GM18909 (cell line): ENCODE measurements around the gene OR51B5.
"Not testable (repeated sequence)": the region's sequence is repeated elsewhere in the genome, so short reads cannot be mapped to it uniquely, and the experiment has no call there.

ENCODE experiments used
- ATAC-seq: cut with Tn5 transposase; IDR thresholded peaks from one replicate; pipeline ENCODE4 v1.9.1; 2021; ENCODE audit warnings: mild to moderate bottlenecking; ENCODE audit not compliant: unreplicated experiment, poor library complexity

Gene OR51B5

GRCh38 chr11:5337253-5337652 lies 6.1 kb downstream of the OR51B5 start:
- not testable (repeated sequence) for ATAC-seq

DNA sequence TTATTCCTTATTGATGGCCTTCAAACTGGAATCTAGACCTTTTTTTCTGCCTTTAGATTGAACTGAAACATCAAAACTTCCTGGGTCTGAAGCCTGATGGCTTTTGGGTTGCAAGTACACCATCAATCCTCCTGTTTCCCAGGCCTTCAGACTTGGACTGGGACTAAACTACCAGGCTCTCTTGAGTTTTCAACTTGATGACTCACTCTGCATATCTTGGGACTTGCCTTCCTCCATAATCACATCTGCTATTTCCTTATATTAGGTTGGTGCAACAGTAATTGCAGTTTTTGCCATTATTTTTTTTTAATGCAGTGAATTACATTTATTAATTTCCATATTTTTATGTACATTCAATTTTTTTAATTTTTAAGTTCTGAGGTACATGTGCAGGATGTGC lies 7.0 kb downstream of the OR51B5 start:
- ATAC-seq = no peak

GRCh38 chr11:5335170-5335569 lies 8.2 kb downstream of the OR51B5 start:
- no peak for ATAC-seq

GRCh38 chr11:5324197-5324596 lies 19.1 kb downstream of the OR51B5 start, which contains the start of gene OR51B2:
TSS of gene OR51B2 (minus strand) at chr11:5324297. CDS start at chr11:5324297, 0 bp downstream.
- ATAC-seq = no peak

DNA sequence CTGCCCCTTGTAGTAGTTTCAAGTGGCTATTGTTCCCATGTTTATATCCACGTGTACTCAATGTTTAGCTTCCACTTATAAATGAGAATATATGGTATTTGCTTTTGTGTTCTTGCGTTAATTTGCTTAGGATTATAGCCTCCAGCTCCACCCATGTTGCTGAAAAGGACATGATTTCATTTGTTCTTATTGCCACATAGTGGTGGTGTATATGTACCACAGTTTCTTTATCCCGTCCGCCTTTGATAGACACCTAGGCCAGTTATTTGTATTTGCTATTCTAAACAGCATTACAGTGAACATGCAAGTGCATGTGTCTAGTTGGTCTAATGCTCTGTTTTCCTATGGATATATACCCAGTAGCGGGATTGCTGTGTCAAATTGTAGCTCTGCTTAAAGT lies 26.0 kb downstream of the OR51B5 start:
- no peak for ATAC-seq

DNA sequence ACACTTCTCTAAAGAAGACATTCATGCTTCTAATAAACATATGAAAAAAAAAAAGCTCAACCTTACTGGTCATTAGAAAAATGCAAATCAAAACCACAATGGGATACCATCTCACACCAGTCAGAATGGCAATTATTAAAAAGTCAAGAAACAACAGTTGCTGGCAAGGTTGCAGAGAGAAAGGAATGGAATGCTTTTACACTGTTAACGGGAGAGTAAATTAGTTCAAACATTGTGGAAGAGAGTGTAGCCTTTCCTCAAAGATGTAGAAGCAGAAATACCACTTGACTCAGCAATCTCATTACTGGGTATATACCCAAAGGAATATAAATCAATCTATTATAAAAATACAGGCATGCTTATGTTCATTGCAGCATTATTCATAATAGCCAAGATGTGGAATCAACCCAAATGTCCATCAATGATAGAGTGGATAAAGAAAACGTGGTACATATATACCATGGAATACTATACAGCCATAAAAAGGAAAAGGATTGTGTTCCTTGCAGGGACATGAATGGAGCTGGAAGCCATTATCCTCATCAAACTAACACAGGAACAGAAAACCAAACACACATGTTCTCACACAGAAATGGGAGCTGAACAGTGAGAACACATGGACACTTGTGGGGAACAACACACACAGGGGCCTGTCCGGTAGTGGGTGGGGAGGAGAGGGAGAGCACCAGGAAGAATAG lies 29.8 kb downstream of the OR51B5 start:
- ATAC-seq = not testable (repeated sequence)

DNA sequence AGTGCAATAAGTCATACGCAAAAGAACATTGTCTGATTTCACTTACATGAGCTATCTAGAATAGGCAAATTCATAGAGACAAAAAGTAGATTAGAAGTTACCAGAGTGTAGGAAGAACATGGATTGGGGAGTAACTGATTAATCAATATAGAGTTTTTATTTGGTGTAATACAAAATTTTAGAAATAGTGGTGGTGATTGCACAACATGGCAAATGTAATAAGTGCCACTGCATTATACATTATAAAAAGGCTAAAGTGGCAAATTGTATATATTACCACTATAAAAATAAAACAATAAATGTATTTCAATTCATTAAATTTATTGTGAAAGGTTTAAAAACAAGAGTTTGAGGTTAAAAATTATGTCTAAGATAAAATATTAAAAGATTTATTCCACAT lies 32.9 kb downstream of the OR51B5 start:
- ATAC-seq = no peak

GRCh38 chr11:5307256-5308019 lies 35.9 kb downstream of the OR51B5 start:
- ATAC-seq = no peak

- ATAC-seq = no peak
Observed at GRCh38 chr11:5304046-5304445, 39.3 kb downstream of the OR51B5 start.

GRCh38 chr11:5303626-5304025 lies 39.7 kb downstream of the OR51B5 start:
- ATAC-seq = no peak

- ATAC-seq = no peak
Observed at GRCh38 chr11:5301846-5302245, 41.5 kb downstream of the OR51B5 start, which contains the start of gene OR51B4. TSS of gene OR51B4 (minus strand) at chr11:5301946. CDS start at chr11:5301946, 0 bp downstream.

DNA sequence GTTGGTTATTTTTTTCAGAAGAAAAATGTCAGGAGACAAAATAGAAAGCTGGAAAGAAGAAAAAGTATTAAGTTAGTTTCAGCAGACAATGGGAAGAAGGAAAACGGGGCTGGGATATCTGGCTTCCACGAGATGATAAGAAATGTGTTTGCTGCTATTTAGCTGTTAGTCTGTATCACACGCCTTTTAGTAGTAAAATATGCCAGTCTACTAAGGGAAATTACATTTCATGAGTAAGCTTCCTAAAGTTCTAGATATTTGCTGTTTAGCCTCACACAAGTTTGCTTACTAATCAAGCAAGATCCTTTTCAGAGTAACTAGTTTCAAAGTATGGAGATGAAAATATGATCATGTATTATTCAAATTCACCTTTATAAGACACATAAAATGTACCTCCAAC lies 43.1 kb downstream of the OR51B5 start:
- ATAC-seq = no peak

DNA sequence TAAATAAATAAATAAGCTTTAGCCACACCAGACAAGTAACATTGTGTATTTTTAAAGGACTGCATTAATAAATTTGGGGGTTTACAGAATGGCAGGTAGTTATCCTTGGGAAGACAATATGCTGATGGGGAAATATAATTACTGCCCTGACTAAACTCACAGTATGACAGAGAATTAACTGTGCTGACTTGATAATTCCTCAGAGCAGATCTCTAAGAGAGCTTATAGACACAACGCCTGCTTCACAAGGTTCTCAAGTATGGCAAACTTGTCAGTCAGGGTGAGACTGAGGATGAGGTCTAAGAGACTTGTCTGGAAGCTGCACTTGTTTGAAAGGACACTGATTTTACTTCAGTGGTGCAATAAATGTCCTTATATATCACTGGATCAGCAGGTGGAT lies 44.9 kb downstream of the OR51B5 start:
- ATAC-seq = no peak

- ATAC-seq = no peak
Observed at GRCh38 chr11:5297721-5298323, 45.5 kb downstream of the OR51B5 start.

- not testable (repeated sequence) for ATAC-seq
Observed at GRCh38 chr11:5294342-5294995, 48.9 kb downstream of the OR51B5 start.

DNA sequence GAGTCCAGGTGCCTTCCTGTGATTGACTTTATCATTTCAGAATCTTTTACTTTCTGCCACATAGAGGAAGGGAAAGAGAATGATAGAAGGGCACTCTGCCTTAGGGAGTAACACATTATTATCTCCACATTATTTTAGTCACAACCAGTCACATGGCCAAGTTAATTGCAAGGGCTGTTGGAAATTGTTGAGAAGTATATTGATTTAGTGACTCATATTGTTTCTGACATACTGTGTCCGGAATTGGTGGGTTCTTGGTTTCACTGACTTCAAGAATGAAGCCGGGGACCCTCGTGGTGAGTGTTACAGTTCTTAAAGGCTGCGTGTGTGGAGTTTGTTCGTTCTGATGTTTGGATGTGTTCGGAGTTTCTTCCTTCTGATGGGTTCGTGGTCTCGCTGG lies 50.3 kb downstream of the OR51B5 start:
- no peak for ATAC-seq
